ENCODE measurements around the gene GPBP1L1.

DNA sequence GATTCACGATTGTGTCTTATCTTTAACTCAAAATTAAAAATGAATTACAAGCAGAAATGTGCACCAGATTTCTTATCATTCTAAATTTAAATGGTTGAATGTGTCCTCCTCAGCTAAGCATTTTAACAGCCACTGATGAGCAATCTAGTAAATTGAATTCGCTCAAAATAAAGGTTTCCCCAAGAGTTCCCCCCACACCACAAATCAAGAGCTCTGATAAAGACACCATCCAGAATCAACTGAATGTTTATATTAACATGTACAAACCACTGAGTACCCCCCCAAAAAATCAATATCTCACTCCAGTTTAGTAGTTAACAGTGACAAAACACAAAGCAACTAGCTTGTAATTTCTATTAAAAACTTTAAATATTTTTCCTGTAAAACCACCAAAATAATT lies 1.9 kb downstream of the GPBP1L1 start:
- TF ChIP-seq POLR2AphosphoS5 (IDR thresholded peaks at IDR 0.05; ENCODE audit: borderline replicate concordance, low read depth, low read length), result no peak
- TF ChIP-seq EZH2 (IDR thresholded peaks at IDR 0.05), result no peak
